ENCODE measurements around the gene EMC9. TPM values are rescaled to one million over a fixed set of nuclear protein-coding genes. Genes with fewer than 3 reads are reported as not detected.

The EMC9 gene
- total and polyA plus RNA-seq, 10 of the 15 experiments (the other 5 are each of a cell fraction or from before 2014, with no cell fraction given) = 15.3 to 60.5 (median 30.3) TPM

DNA sequence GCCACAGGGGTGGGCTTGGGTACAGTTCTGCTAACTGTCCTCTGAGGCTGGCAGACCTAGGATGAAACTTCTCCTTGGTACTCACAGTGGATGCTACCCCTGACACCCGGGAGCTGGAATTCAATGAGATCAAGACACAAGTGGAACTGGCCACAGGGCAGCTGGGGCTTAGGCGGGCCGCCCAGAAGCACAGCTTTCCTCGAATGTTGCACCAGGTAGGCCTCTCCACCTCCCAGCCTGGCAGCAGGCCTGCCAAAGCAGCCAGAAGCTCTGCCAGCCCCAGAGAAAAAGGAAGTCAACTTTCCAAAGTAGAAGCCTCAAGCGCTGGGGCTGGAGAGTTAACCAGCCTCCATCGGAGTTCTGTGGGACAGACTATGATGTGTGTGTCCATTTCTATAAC, 24.2 kb downstream of the EMC9 start:
- POLR2A ChIA-PET = interaction anchor here (0.5 to 17.1 kb wide), 8 partner anchors 8 to 107 kb away, joined by 3 to 276 read pairs (median 64); partner anchors contain the start of genes EMC9, FITM1, IRF9 and PCK2
- Histone ChIP-seq H3K36me3 (ENCODE audit: control insufficient read depth in 2 of 2, insufficient read depth in 2 of 2, low read length in 1 of 2) (peaks cover 11 to 23% of the 10 kb centered on the region in 2 experiments), H3K4me2 (ENCODE audit: control insufficient read depth, insufficient read depth) (no peak overlapping the region; the same call in 1 of the 2 replicates)
- TF ChIP-seq ETV6 (conservative IDR thresholded peaks at IDR 0.05 in 1 of 2, IDR thresholded peaks at IDR 0.05 in 1 of 2; ENCODE audit: borderline replicate concordance in 1 of 2, low read depth in 1 of 2) = no peak
- no peak for TF ChIP-seq NR2C2 (IDR thresholded peaks at IDR 0.05; ENCODE audit: borderline replicate concordance, control insufficient read depth, insufficient read length, low read depth)
- TF ChIP-seq KDM1A (IDR thresholded peaks at IDR 0.05; ENCODE audit: borderline replicate concordance) = no peak
- TF ChIP-seq, protein P1, sequence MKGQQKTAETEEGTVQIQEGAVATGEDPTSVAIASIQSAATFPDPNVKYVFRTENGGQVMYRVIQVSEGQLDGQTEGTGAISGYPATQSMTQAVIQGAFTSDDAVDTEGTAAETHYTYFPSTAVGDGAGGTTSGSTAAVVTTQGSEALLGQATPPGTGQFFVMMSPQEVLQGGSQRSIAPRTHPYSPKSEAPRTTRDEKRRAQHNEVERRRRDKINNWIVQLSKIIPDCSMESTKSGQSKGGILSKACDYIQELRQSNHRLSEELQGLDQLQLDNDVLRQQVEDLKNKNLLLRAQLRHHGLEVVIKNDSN (IDR thresholded peaks at IDR 0.05; ENCODE audit: borderline replicate concordance, extremely low read length, insufficient read depth, low read depth, low read length) = no peak
- no peak for TF ChIP-seq ZBTB11 (CRISPR knock-in tag; IDR thresholded peaks at IDR 0.05)
- TF ChIP-seq NR2F1 (conservative IDR thresholded peaks at IDR 0.05) = no peak
- no peak for TF ChIP-seq E2F4 (IDR thresholded peaks at IDR 0.05; ENCODE audit: low read depth, low read length)
- no peak for TF ChIP-seq YY1 (IDR thresholded peaks at IDR 0.05; ENCODE audit: low read depth, low read length)
- TF ChIP-seq SMAD1 (IDR thresholded peaks at IDR 0.05; ENCODE audit: low read depth, partially characterized antibody) = no peak
- TF ChIP-seq STAT3 (IDR thresholded peaks at IDR 0.05; ENCODE audit: low read depth, low read length) = no peak
- TF ChIP-seq NKRF (conservative IDR thresholded peaks at IDR 0.05) = no peak
- TF ChIP-seq FOS (IDR thresholded peaks at IDR 0.05; ENCODE audit: borderline replicate concordance, extremely low read depth, insufficient read length) = no peak
- TF ChIP-seq, protein P2, sequence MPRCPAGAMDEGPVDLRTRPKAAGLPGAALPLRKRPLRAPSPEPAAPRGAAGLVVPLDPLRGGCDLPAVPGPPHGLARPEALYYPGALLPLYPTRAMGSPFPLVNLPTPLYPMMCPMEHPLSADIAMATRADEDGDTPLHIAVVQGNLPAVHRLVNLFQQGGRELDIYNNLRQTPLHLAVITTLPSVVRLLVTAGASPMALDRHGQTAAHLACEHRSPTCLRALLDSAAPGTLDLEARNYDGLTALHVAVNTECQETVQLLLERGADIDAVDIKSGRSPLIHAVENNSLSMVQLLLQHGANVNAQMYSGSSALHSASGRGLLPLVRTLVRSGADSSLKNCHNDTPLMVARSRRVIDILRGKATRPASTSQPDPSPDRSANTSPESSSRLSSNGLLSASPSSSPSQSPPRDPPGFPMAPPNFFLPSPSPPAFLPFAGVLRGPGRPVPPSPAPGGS (IDR thresholded peaks at IDR 0.05; ENCODE audit: borderline replicate concordance, insufficient read depth, low read depth, low read length, poor library complexity, severe bottlenecking) = no peak
- no peak for TF ChIP-seq ZBED1 (IDR thresholded peaks at IDR 0.05; ENCODE audit: borderline replicate concordance)

More for the DNA sequence above, 24.2 kb downstream of the EMC9 start:
- H4K20me1 ChIP-seq (ENCODE audit: control insufficient read depth, insufficient read depth) = no peaks in the 10 kb centered on the region
- no TSS peak for BruUV-seq (replicated peaks)
- peaks cover 24% of the 10 kb centered on the region for H3K79me2 ChIP-seq (ENCODE audit: control insufficient read depth, insufficient read depth, low read length)
- ChIA-PET SMC1A (ENCODE audit: uncharacterized antibody, unreplicated experiment) (interaction anchor here (0.8 to 7.7 kb wide), 5 partner anchors 9 to 44 kb away, joined by 3 to 70 read pairs (median 47); partner anchors contain the start of genes EMC9, IRF9, PCK2 and PSME1), CTCF (interaction anchor here (0.9 to 5.9 kb wide), 5 partner anchors 8 to 191 kb away, joined by 3 to 39 read pairs (median 7); partner anchors contain the start of genes CIDEB, IRF9 and PSME1), RAD21 (ENCODE audit: unreplicated experiment) (interaction anchor here (1.0 to 5.8 kb wide), 6 partner anchors 8 to 44 kb away, joined by 3 to 69 read pairs (median 8); partner anchors contain the start of genes EMC9, IRF9, PSME1 and PSME2)
- no peak overlapping the region for H2AFZ ChIP-seq (ENCODE audit: control insufficient read depth, low read depth, low read length)
- no peak overlapping the region for H3K4me3 ChIP-seq
- no peak overlapping the region for H3K9ac ChIP-seq (ENCODE audit: control insufficient read depth, insufficient read depth, low read length)
- ATAC-seq (no peak), DNase-seq (ENCODE audit: low read depth, low spot score) (no peak), FAIRE-seq (no peak)
- peaks cover 5% of the 10 kb centered on the region for H3K4me1 ChIP-seq (ENCODE audit: control insufficient read depth, insufficient read depth, low read length)
- WGBS (ENCODE audit: insufficient coverage, insufficient replicate concordance, low lambda C conversion rate, missing lambda C conversion rate) = 90% methylated on average over 6 of the region's 6 CpGs
- H3K27me3 ChIP-seq (replicated peaks in 1 of 2; ENCODE audit: control insufficient read depth in 2 of 2, insufficient read depth in 2 of 2, low read length in 1 of 2) = no peaks in the 10 kb centered on the region
- no peak overlapping the region for H3K27ac ChIP-seq (ENCODE audit: control insufficient read depth, insufficient read depth)
- intact Hi-C loops (cut with micrococcal nuclease; ENCODE audit: unreplicated experiment) = no loop called here
- H3K9me3 ChIP-seq (replicated peaks; ENCODE audit: control insufficient read depth, insufficient read depth, low read length) = no peaks in the 10 kb centered on the region
- in situ Hi-C loops (cut with MboI) = loop anchor here (25.0 kb wide), 1 partner anchor 805 kb away; the partner anchor contains the start of genes BCL2L2, PABPN1 and PPP1R3E
